ENCODE measurements around the gene USP47.

DNA sequence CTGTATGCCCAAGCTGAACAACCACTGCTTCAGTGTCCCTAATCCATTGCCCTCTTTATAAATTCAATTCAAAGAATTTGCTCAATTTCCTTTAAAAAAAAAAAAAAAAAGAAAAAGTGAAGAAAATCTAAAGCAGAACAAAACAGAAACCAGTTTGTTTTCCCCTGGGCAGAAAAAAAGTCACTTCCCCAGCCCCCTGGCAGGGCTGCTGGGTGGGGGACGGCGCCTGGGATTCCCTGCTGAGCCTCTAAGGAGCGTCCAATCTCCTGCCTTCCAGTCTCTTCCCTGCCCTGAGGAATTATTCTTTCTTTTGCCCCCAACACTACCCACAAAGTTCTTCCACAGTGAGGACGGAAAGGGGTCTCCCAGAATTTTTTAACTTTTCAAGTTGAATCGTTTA is 142.8 kb downstream of the USP47 start:
- TF ChIP-seq, protein P1, sequence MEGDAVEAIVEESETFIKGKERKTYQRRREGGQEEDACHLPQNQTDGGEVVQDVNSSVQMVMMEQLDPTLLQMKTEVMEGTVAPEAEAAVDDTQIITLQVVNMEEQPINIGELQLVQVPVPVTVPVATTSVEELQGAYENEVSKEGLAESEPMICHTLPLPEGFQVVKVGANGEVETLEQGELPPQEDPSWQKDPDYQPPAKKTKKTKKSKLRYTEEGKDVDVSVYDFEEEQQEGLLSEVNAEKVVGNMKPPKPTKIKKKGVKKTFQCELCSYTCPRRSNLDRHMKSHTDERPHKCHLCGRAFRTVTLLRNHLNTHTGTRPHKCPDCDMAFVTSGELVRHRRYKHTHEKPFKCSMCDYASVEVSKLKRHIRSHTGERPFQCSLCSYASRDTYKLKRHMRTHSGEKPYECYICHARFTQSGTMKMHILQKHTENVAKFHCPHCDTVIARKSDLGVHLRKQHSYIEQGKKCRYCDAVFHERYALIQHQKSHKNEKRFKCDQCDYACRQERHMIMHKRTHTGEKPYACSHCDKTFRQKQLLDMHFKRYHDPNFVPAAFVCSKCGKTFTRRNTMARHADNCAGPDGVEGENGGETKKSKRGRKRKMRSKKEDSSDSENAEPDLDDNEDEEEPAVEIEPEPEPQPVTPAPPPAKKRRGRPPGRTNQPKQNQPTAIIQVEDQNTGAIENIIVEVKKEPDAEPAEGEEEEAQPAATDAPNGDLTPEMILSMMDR (IDR thresholded peaks at IDR 0.05), result no peak
- TF ChIP-seq TCF7L2 (IDR thresholded peaks at IDR 0.05; ENCODE audit: low read depth, low read length) (no peak), POLR2AphosphoS5 (IDR thresholded peaks at IDR 0.05; ENCODE audit: low read depth, low read length) (no peak)

All from Panc1 (cell line).